Suprapubic skin (tissue), 4 donors: ENCODE results near the gene SERPINA12. TPM values are rescaled to one million over a fixed set of nuclear protein-coding genes. Genes with fewer than 3 reads are reported as not detected.

Experiments
- DNase-seq, 2 donors: peaks; one replicate each; pipeline ENCODE4 v3.0.0-alpha.2; 2019; ENCODE audit warnings: low spot score in 2 of 2
- H3K27ac ChIP-seq: fragments of 200-600 bp; sonication (generic); one replicate; pipeline ENCODE4 v1.5.1; 2019
- H3K27me3 ChIP-seq: fragments of 200-600 bp; sonication (generic); one replicate; pipeline ENCODE4 v1.5.1; 2019
- H3K36me3 ChIP-seq: fragments of 200-600 bp; sonication (generic); one replicate; pipeline ENCODE4 v1.5.1; 2019
- H3K4me1 ChIP-seq: fragments of 200-600 bp; sonication (generic); one replicate; pipeline ENCODE4 v1.5.1; 2019
- H3K4me3 ChIP-seq: fragments of 200-600 bp; sonication (generic); one replicate; pipeline ENCODE4 v1.5.1; 2019; ENCODE audit warnings: mild to moderate bottlenecking
- H3K9me3 ChIP-seq: fragments of 200-600 bp; sonication (generic); one replicate; pipeline ENCODE4 v1.5.1; 2019
- CTCF ChIP-seq, 2 donors: fragments of 200-600 bp in 1 of 2; fragments of 450-650 bp in 1 of 2; sonication (generic) in 1 of 2; IDR thresholded peaks; one replicate each; pipeline ENCODE4 v1.5.1; 2016 to 2019; ENCODE audit warnings: antibody characterized with exemption in 2 of 2, mild to moderate bottlenecking in 1 of 2, moderate library complexity in 1 of 2
- EP300 ChIP-seq: sonication (generic); formaldehyde crosslinking; IDR thresholded peaks from one replicate; pipeline ENCODE4 v1.6.1; 2017; ENCODE audit warnings: antibody characterized with exemption
- POLR2A ChIP-seq, 2 donors: fragments of 450-650 bp; IDR thresholded peaks; one replicate each; pipeline ENCODE4 v1.6.1; 2017; ENCODE audit warnings: antibody characterized with exemption in 2 of 2, mild to moderate bottlenecking in 2 of 2, moderate library complexity in 2 of 2
- POLR2AphosphoS5 ChIP-seq, 3 donors: sonication (generic); formaldehyde crosslinking; IDR thresholded peaks; one replicate each; pipeline ENCODE4 v1.6.1; 2017; ENCODE audit warnings: antibody characterized with exemption in 3 of 3
- WGBS: methylation state at CpG from one replicate; pipeline ENCODE4 v1.1.5; 2018; 5-methylcytosine and 5-hydroxymethylcytosine counted together
- total RNA-seq, 4 donors: library from RNA; depleted of rRNA; stranded (reverse); fragments of >200 nt; gene quantifications; one replicate each; pipeline ENCODE4 v1.1.0, GENCODE V29; 2016

The SERPINA12 gene
- total RNA-seq, 4 donors from 2014 or later: 91.3 to 486 (median 265) TPM

- Histone ChIP-seq H3K4me3 (no peak overlapping the region), H3K27ac (peak overlapping the region; percentile 39), H3K27me3 (no peaks in the 10 kb centered on the region), H3K36me3 (no peaks in the 10 kb centered on the region), H3K9me3 (no peaks in the 10 kb centered on the region), H3K4me1 (peaks cover 37% of the 10 kb centered on the region)
- 44% methylated on average over 13 of the region's 13 CpGs for WGBS
- no peak for DNase-seq
- TF ChIP-seq POLR2A (IDR thresholded peaks at IDR 0.05) (no peak), POLR2AphosphoS5 (IDR thresholded peaks at IDR 0.05) (no peak), EP300 (no peak), CTCF (IDR thresholded peaks at IDR 0.05) (no peak)
Measured at GRCh38 chr14:94540031-94540794, 30.9 kb upstream of the SERPINA12 start.

- Histone ChIP-seq H3K4me1 (peaks cover 37% of the 10 kb centered on the region), H3K4me3 (no peak overlapping the region), H3K27ac (no peak overlapping the region), H3K27me3 (peaks cover 2% of the 10 kb centered on the region), H3K36me3 (no peaks in the 10 kb centered on the region), H3K9me3 (no peaks in the 10 kb centered on the region)
- no peak for DNase-seq
- TF ChIP-seq POLR2A (IDR thresholded peaks at IDR 0.05) (no peak), EP300 (no peak), POLR2AphosphoS5 (IDR thresholded peaks at IDR 0.05) (no peak), CTCF (IDR thresholded peaks at IDR 0.05) (no peak)
- 79% methylated on average over 7 of the region's 7 CpGs for WGBS
Measured at GRCh38 chr14:94539181-94539580, 29.9 kb upstream of the SERPINA12 start.

- Histone ChIP-seq H3K4me3 (no peak overlapping the region), H3K36me3 (no peaks in the 10 kb centered on the region), H3K27me3 (peaks cover 3% of the 10 kb centered on the region), H3K9me3 (no peaks in the 10 kb centered on the region), H3K4me1 (peaks cover 32% of the 10 kb centered on the region), H3K27ac (no peak overlapping the region)
- TF ChIP-seq POLR2AphosphoS5 (IDR thresholded peaks at IDR 0.05) (no peak), CTCF (IDR thresholded peaks at IDR 0.05) (no peak), EP300 (no peak), POLR2A (IDR thresholded peaks at IDR 0.05) (no peak)
- no peak for DNase-seq
- WGBS: 86% methylated on average over 6 of the region's 6 CpGs
Measured at GRCh38 chr14:94538070-94538740, 28.9 kb upstream of the SERPINA12 start.

GRCh38 chr14:94536836-94537235, 27.6 kb upstream of the SERPINA12 start:
- no peak overlapping the region for H3K27ac ChIP-seq
- no peak for TF ChIP-seq CTCF (IDR thresholded peaks at IDR 0.05)
- no peak for TF ChIP-seq POLR2AphosphoS5 (IDR thresholded peaks at IDR 0.05)
- TF ChIP-seq POLR2A (IDR thresholded peaks at IDR 0.05): no peak
- TF ChIP-seq EP300: no peak
- H3K4me3 ChIP-seq: no peak overlapping the region
- no peaks in the 10 kb centered on the region for H3K36me3 ChIP-seq
- no peak for DNase-seq
- peaks cover 18% of the 10 kb centered on the region for H3K4me1 ChIP-seq
- peaks cover 5% of the 10 kb centered on the region for H3K27me3 ChIP-seq
- 51% methylated on average over 2 of the region's 2 CpGs for WGBS
- no peaks in the 10 kb centered on the region for H3K9me3 ChIP-seq

- no peaks in the 10 kb centered on the region for H3K36me3 ChIP-seq
- no peaks in the 10 kb centered on the region for H3K9me3 ChIP-seq
- no peak for TF ChIP-seq POLR2A (IDR thresholded peaks at IDR 0.05)
- no peak for TF ChIP-seq EP300
- no peak for TF ChIP-seq POLR2AphosphoS5 (IDR thresholded peaks at IDR 0.05)
- TF ChIP-seq CTCF (IDR thresholded peaks at IDR 0.05): no peak
- DNase-seq: no peak
- H3K4me1 ChIP-seq: peaks cover 7% of the 10 kb centered on the region
- no peak overlapping the region for H3K27ac ChIP-seq
- H3K27me3 ChIP-seq: peaks cover 5% of the 10 kb centered on the region
- H3K4me3 ChIP-seq: no peak overlapping the region
- WGBS: 71% methylated on average over 3 of the region's 3 CpGs
Measured at GRCh38 chr14:94535506-94535905, 26.2 kb upstream of the SERPINA12 start.
